Measurements from ENCODE around the gene ZNF491.
A peak's percentile ranks its signal among the peaks of the same experiment; 100 is the strongest.
"Not testable (repeated sequence)": the region's sequence is repeated elsewhere in the genome, so short reads cannot be mapped to it uniquely, and the experiment has no call there.

The ZNF491 gene

DNA sequence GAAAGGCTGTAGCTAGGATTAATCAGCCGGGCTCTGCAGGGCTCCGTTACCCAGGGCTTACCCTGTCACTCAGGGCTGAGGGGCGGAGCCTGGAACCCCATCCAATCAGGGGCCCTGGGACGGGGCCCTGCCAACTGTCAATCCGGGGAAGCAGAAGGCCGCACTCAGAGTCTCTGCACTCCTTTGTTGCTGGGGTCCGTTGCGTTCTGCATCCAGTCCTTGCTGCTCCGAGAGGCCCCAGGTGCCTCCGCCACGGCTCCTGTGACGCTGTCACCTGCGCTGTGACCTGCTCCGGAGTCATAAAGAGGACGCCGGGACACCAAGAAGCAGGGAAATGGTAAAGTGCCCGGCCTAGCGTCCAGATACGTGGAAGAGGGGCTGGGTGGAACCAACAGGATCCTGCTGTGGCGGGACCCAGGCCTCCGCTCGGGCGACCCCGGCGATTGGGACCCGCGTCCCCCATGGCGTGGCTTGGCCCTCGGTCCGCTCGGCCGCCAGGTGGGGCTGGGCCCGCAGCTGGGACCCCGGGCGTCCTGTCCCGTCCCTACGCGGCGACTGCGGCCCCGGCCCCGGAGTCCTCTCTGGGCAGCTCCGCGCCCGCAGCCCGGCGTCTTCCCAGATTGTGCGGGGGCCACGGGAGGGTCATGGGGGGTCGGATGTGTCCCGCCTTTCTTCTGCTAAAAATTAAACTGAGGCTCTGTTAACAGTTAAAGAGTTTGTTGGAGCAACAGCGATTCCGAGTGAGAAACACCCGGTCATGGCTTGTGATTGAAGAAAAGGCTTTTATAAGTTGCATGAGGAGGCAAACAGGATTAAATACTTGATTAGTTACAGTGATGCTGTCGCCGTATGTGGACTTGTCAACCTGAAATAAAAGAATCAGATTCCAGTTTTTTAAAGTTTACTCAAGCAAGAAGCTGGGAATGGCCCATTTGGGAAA, at the start of gene ZNF491:
TSS of gene ZNF491 (plus strand) at position 133 of the 940 bp plus-strand sequence. CDS start 7,431 bp downstream, outside the sequence.
- DNase-seq (ENCODE audit: low spot score) = peak; percentile 68

- DNase-seq (ENCODE audit: low spot score) = no peak
Observed at GRCh38 chr19:11749751-11750150, 48.6 kb upstream of the ZNF491 start.

DNA sequence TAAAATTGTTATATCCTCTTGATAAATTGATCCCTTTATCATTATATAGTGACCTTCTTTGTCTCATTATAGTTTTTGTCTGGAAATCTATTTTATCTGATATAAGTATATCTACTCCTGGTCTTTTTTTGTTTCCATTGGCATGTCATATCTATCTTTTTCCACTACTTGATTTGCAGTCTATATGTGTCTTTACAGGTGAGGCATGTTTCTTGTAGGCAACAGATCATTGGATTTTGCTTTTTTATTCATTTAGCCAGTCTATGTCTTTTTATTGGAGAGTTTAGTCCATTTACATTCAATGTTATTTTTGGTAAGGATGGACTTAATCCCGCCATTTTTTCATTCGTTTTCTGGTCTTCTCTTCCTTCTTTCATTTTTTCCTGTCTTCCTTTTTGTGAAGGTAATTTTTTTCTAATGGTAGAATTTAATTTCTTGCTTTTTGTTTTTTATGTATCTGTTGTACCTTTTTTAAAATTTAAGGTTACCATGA, 46.0 kb upstream of the ZNF491 start:
- DNase-seq (ENCODE audit: low spot score) = no peak

DNA sequence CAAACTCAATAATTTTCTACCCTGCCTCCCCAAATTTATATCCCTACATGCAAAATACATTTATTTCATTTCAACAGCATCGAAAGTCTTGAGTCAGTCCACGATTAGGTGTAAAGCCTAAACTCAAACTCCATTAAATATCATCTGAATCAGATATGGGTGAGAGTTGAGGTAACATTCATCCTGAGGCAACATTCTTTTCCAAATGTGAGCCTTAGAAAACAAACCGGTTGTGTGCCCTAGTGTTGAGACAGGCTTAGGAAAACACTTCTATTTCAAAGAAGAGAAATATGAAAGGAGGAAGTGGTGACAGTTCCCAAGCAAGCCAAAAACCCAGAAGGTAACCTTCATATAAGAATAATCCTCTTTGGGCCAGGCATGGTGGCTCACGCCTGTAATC, 43.7 kb upstream of the ZNF491 start:
- no peak for DNase-seq (ENCODE audit: low spot score)

GRCh38 chr19:11756965-11757364, 41.4 kb upstream of the ZNF491 start:
- no peak for DNase-seq (ENCODE audit: low spot score)

GRCh38 chr19:11759805-11760204, 38.5 kb upstream of the ZNF491 start:
- no peak for DNase-seq (ENCODE audit: low spot score)

- no peak for DNase-seq (ENCODE audit: low spot score)
Observed at GRCh38 chr19:11763117-11763516, 35.2 kb upstream of the ZNF491 start.

- no peak for DNase-seq (ENCODE audit: low spot score)
Observed at GRCh38 chr19:11763611-11764010, 34.7 kb upstream of the ZNF491 start.

- peak; percentile 90 for DNase-seq (ENCODE audit: low spot score)
Observed at GRCh38 chr19:11766597-11767591, 31.4 kb upstream of the ZNF491 start, which contains the start of gene ZNF441. Gene ZNF441 (plus strand): TSS chr19:11767000. CDS start chr19:11767194, 194 bp downstream.

GRCh38 chr19:11767633-11768133, 30.6 kb upstream of the ZNF491 start:
- DNase-seq (ENCODE audit: low spot score) = peak; percentile 24

GRCh38 chr19:11769995-11770394, 28.3 kb upstream of the ZNF491 start:
- no peak for DNase-seq (ENCODE audit: low spot score)

- DNase-seq (ENCODE audit: low spot score) = not testable (repeated sequence)
Observed at GRCh38 chr19:11771520-11771919, 26.8 kb upstream of the ZNF491 start.

GRCh38 chr19:11776669-11777068, 21.7 kb upstream of the ZNF491 start:
- DNase-seq (ENCODE audit: low spot score) = not testable (repeated sequence)

DNA sequence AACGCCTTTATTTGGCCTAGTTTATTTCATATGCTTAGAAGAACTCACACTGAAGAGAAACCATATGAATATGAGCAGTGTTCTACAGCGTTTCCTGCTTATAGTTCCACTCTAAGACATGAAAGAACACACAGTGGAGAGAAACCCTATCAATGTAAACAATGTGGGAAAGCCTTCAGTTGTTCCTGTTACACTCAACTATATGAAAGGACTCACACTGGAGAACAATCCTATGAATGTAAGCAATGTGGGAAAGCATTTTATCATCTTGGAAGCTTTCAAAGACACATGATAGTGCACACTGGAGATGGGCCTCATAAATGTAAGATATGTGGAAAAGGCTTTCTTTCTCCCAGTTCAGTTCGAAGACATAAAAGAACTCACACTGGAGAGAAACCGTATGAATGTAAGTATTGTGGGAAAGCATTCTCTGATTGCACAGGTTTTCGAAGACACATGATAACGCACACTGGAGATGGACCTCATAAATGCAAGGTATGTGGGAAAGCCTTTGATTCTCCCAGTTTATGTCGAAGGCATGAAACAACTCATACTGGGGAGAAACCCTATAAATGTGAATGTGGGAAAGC, 17.8 kb upstream of the ZNF491 start:
- no peak for DNase-seq (ENCODE audit: low spot score)

GRCh38 chr19:11781295-11782057, 16.8 kb upstream of the ZNF491 start:
- no peak for DNase-seq (ENCODE audit: low spot score)

GRCh38 chr19:11783767-11784166, 14.6 kb upstream of the ZNF491 start:
- DNase-seq (ENCODE audit: low spot score) = no peak

- no peak for DNase-seq (ENCODE audit: low spot score)
Observed at GRCh38 chr19:11784356-11784755, 14.0 kb upstream of the ZNF491 start.

GRCh38 chr19:11787536-11787935, 10.8 kb upstream of the ZNF491 start:
- DNase-seq (ENCODE audit: low spot score) = no peak

DNA sequence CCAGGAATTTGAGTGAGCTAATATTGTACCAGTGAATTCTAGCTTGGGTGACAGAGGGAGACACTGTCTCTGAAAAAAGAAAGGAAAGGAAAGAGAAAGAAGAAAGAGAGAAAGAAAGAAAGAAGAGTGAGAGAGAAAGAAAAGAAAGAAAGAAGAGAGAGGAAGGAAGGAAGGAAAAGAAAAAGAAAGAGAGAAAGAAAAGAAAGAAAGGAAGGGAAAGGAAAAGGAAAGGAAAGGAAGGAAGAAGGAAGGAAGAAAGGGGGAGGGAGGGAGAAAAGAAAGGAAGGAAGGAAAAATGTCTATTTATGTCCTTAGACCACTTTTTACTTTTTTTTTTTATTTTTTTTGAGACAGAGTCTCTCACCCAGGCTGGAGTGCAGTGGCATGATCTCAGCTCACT, 5.4 kb upstream of the ZNF491 start:
- no peak for DNase-seq (ENCODE audit: low spot score)

DNA sequence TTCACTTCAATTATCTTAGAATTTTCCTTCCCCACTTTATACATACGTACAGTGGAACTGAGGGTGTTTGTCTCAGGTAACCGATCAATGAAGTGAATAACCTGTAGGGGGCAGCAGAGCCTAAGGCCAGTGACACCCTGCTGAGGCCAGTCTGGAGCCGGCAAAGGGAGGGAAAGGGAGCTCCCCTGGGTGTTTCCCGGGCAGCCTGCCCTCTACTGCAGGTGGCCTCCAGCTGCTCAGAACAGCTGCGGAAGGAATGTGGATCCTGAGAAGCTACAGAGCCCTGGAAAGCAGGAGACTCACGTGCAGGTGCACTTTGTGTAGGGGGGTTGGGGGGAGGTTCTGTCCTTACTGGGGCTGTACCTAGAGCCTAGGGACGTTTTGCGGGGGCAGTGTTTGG, 832 bp upstream of the ZNF491 start:
- peak; percentile 43 for DNase-seq (ENCODE audit: low spot score)

Data from kidney capillary endothelial cell (primary cell).